Measurements from ENCODE around the gene MMP7.
"Not testable (repeated sequence)": the region's sequence is repeated elsewhere in the genome, so short reads cannot be mapped to it uniquely, and the experiment has no call there.

Gene MMP7

GRCh38 chr11:102534261-102534872 is 3.8 kb upstream of the MMP7 start:
- DNase-seq, result no peak

- no peak for DNase-seq
Observed at GRCh38 chr11:102528618-102529017, 1.9 kb downstream of the MMP7 start.

GRCh38 chr11:102527684-102528083 is 2.9 kb downstream of the MMP7 start:
- no peak for DNase-seq

- no peak for DNase-seq
Observed at GRCh38 chr11:102527041-102527440, 3.5 kb downstream of the MMP7 start.

GRCh38 chr11:102523887-102524286 is 6.7 kb downstream of the MMP7 start:
- DNase-seq, result no peak

- no peak for DNase-seq
Observed at GRCh38 chr11:102523189-102523570, 7.4 kb downstream of the MMP7 start.

- DNase-seq, result no peak
Observed at GRCh38 chr11:102522312-102523188, 8.0 kb downstream of the MMP7 start.

GRCh38 chr11:102521121-102521520 is 9.4 kb downstream of the MMP7 start:
- DNase-seq, result no peak

- no peak for DNase-seq
Observed at GRCh38 chr11:102520514-102520913, 10.0 kb downstream of the MMP7 start.

- no peak for DNase-seq
Observed at GRCh38 chr11:102518296-102519094, 12.1 kb downstream of the MMP7 start.

- no peak for DNase-seq
Observed at GRCh38 chr11:102517670-102518069, 12.9 kb downstream of the MMP7 start.

GRCh38 chr11:102516179-102516578 is 14.4 kb downstream of the MMP7 start:
- DNase-seq, result no peak

- no peak for DNase-seq
Observed at GRCh38 chr11:102513869-102514268, 16.7 kb downstream of the MMP7 start.

GRCh38 chr11:102510439-102511135 is 20.0 kb downstream of the MMP7 start:
- no peak for DNase-seq

- not testable (repeated sequence) for DNase-seq
Observed at GRCh38 chr11:102502831-102503230, 27.7 kb downstream of the MMP7 start.

- DNase-seq, result no peak
Observed at GRCh38 chr11:102500829-102501228, 29.7 kb downstream of the MMP7 start.

GRCh38 chr11:102499931-102500330 is 30.6 kb downstream of the MMP7 start:
- no peak for DNase-seq

- no peak for DNase-seq
Observed at GRCh38 chr11:102499151-102499550, 31.4 kb downstream of the MMP7 start.

GRCh38 chr11:102497061-102497460 is 33.5 kb downstream of the MMP7 start:
- no peak for DNase-seq

- peak; percentile 56 for DNase-seq
Observed at GRCh38 chr11:102495161-102496042, 35.1 kb downstream of the MMP7 start.

GRCh38 chr11:102494216-102494615 is 36.3 kb downstream of the MMP7 start:
- DNase-seq, result no peak

GRCh38 chr11:102493524-102493923 is 37.0 kb downstream of the MMP7 start:
- DNase-seq, result no peak

Data from COR-L47 (cell line).